A549 (cell line): ENCODE data around the gene PLPP4. TPM values are rescaled to one million over a fixed set of nuclear protein-coding genes. Genes with fewer than 3 reads are reported as not detected.

Experiments
- ATAC-seq, 2 experiments: fragments of 200-7000 bp in 1 of 2; fragments of >200 bp in 1 of 2; cut with Nextera tagmentation in 1 of 2; cut with Tn5 transposase in 1 of 2; 3 replicates each; pipeline versions ENCODE4 v1.8.0 to v1.9.1; 2018 to 2020; ENCODE audit warnings: mild to moderate bottlenecking in 1 of 2, moderate library complexity in 1 of 2
- CTCF ChIA-PET: fragments of 300-600 bp; sonication (Branson Sonifier 250); formaldehyde crosslinking; extraction: SDS; loops from one replicate; lab custom pipeline; 2021; ENCODE audit warnings: antibody characterized with exemption, inconsistent platforms; lab: Yijun Ruan, JAX
- POLR2A ChIA-PET: fragments of 350-600 bp; formaldehyde crosslinking; extraction: SDS; loops from one replicate; lab custom pipeline; 2021; ENCODE audit warnings: antibody characterized with exemption, inconsistent platforms; lab: Yijun Ruan, JAX
- DNase-seq, 2 experiments: peaks; one replicate each; pipeline versions ENCODE4 v3.0.0 to v3.0.0-alpha.2; 2011 to 2016; ENCODE audit warnings: low read depth in 1 of 2, low spot score in 1 of 2
- FAIRE-seq: peaks from 2 replicates; lab custom pipeline; 2011; peaks lifted over from hg19 to GRCh38; lab: Jason Lieb, UNC
- H3K27ac ChIP-seq, 2 experiments: fragments of >200 bp; sonication (Bioruptor Twin); formaldehyde crosslinking; 3 replicates each; pipeline ENCODE4 v1.5.1; 2016 to 2017
- H3K4me1 ChIP-seq: fragments of >200 bp; sonication (Bioruptor Twin); formaldehyde crosslinking; 3 replicates; pipeline ENCODE4 v1.6.1; 2016
- H3K4me2 ChIP-seq: fragments of >200 bp; sonication (Bioruptor Twin); formaldehyde crosslinking; 3 replicates; pipeline ENCODE4 v1.6.1; 2016
- H3K4me3 ChIP-seq: fragments of >200 bp; sonication (Bioruptor Twin); formaldehyde crosslinking; 3 replicates; pipeline ENCODE4 v1.5.1; 2016
- H3K9me3 ChIP-seq: fragments of >200 bp; sonication (Bioruptor Twin); formaldehyde crosslinking; 3 replicates; pipeline ENCODE4 v1.6.1; 2016
- ATOH8 ChIP-seq: fragments of 250-450 bp; sonication (Bioruptor Pico); IDR thresholded peaks from 2 replicates; pipeline ENCODE4 v1.5.0; 2020; ENCODE audit warnings: low read depth, mild to moderate bottlenecking, moderate library complexity
- BHLHE40 ChIP-seq: IDR thresholded peaks from 2 replicates; pipeline ENCODE4 v1.6.1; 2012; ENCODE audit warnings: low read depth, low read length, inconsistent platforms
- CEBPB ChIP-seq, 2 experiments: fragments of >200 bp in 1 of 2; sonication (Bioruptor Twin) in 1 of 2; formaldehyde crosslinking in 1 of 2; IDR thresholded peaks; 2 replicates each; pipeline ENCODE4 v1.6.1; 2012 to 2016
- CHD2 ChIP-seq: fragments of 150-350 bp; IDR thresholded peaks from 2 replicates; pipeline ENCODE4 v1.6.1; 2014; ENCODE audit warnings: low read length; ENCODE audit not compliant: partially characterized antibody
- CHD4 ChIP-seq: fragments of 200-600 bp; sonication (generic); IDR thresholded peaks from 2 replicates; pipeline ENCODE4 v1.6.1; 2016; ENCODE audit warnings: antibody characterized with exemption, mild to moderate bottlenecking, borderline replicate concordance
- ELK1 ChIP-seq: fragments of 150-350 bp; IDR thresholded peaks from 2 replicates; pipeline ENCODE4 v1.6.1; 2014; ENCODE audit warnings: low read depth, mild to moderate bottlenecking, low read length
- FOSL2 ChIP-seq, 2 experiments: fragments of 450-650 bp in 1 of 2; fragments of >200 bp in 1 of 2; sonication (Bioruptor Twin) in 1 of 2; formaldehyde crosslinking; IDR thresholded peaks; 2 replicates each; pipeline versions ENCODE4 v1.5.0 to v1.6.1; 2016 to 2020; ENCODE audit warnings: mild to moderate bottlenecking in 1 of 2, moderate library complexity in 1 of 2
- FOXS1 ChIP-seq: fragments of 250-450 bp; sonication (Bioruptor Pico); IDR thresholded peaks from 2 replicates; pipeline ENCODE4 v1.5.0; 2020; ENCODE audit warnings: mild to moderate bottlenecking, moderate library complexity
- HEYL ChIP-seq: fragments of 250-450 bp; sonication (Bioruptor Pico); IDR thresholded peaks from 2 replicates; pipeline ENCODE4 v1.8.0; 2021; ENCODE audit warnings: mild to moderate bottlenecking, moderate library complexity
- HMGXB4 ChIP-seq: fragments of 250-450 bp; sonication (Bioruptor Pico); IDR thresholded peaks from 2 replicates; pipeline ENCODE4 v1.5.0; 2021; ENCODE audit warnings: mild to moderate bottlenecking, moderate library complexity, borderline replicate concordance
- HOXA7 ChIP-seq: fragments of 250-450 bp; sonication (Bioruptor Pico); IDR thresholded peaks from 2 replicates; pipeline ENCODE4 v1.5.0; 2020; ENCODE audit warnings: mild to moderate bottlenecking, moderate library complexity
- KDM1A ChIP-seq: fragments of 200-600 bp; sonication (generic); IDR thresholded peaks from 2 replicates; pipeline ENCODE4 v1.6.1; 2016; ENCODE audit warnings: low read depth, mild to moderate bottlenecking
- KDM5A ChIP-seq: fragments of 200-600 bp; sonication (generic); IDR thresholded peaks from 2 replicates; pipeline ENCODE4 v1.6.1; 2016; ENCODE audit warnings: antibody characterized with exemption, mild to moderate bottlenecking
- MAFK ChIP-seq: fragments of 450-650 bp; IDR thresholded peaks from 2 replicates; pipeline ENCODE4 v1.6.1; 2014; ENCODE audit not compliant: partially characterized antibody
- MAZ ChIP-seq: fragments of 150-350 bp; IDR thresholded peaks from 2 replicates; pipeline ENCODE4 v1.6.1; 2014; ENCODE audit warnings: antibody characterized with exemption, low read depth, low read length, borderline replicate concordance
- MYC ChIP-seq: IDR thresholded peaks from 2 replicates; pipeline ENCODE4 v1.6.1; 2012; ENCODE audit warnings: mild to moderate bottlenecking, inconsistent platforms, low read length, improper control_type of control experiment, borderline replicate concordance
- NR3C1 ChIP-seq: fragments of >200 bp; sonication (Bioruptor Twin); formaldehyde crosslinking; IDR thresholded peaks from 3 replicates; pipeline ENCODE4 v1.6.1; 2017
- PHF8 ChIP-seq: fragments of 200-600 bp; sonication (generic); IDR thresholded peaks from 2 replicates; pipeline ENCODE4 v1.6.1; 2016; ENCODE audit warnings: low read depth, mild to moderate bottlenecking, antibody characterized with exemption, moderate library complexity, borderline replicate concordance
- POLR2AphosphoS2 ChIP-seq: conservative IDR thresholded peaks from 2 replicates; pipeline ENCODE4 v1.6.1; 2012; ENCODE audit warnings: low read length, improper control_type of control experiment, inconsistent platforms
- REST ChIP-seq: fragments of 200-600 bp; sonication (generic); IDR thresholded peaks from 2 replicates; pipeline ENCODE4 v1.6.1; 2016; ENCODE audit warnings: antibody characterized with exemption, mild to moderate bottlenecking, moderate library complexity
- RFX5 ChIP-seq: fragments of 450-650 bp; IDR thresholded peaks from 2 replicates; pipeline ENCODE4 v1.7.1; 2014; ENCODE audit warnings: antibody characterized with exemption, mild to moderate bottlenecking, moderate library complexity
- RNF2 ChIP-seq: fragments of 200-600 bp; sonication (generic); IDR thresholded peaks from 2 replicates; pipeline ENCODE4 v1.6.1; 2016; ENCODE audit warnings: low read depth, mild to moderate bottlenecking, antibody characterized with exemption, moderate library complexity, borderline replicate concordance
- TFCP2L1 ChIP-seq: fragments of 250-450 bp; sonication (Bioruptor Pico); IDR thresholded peaks from 2 replicates; pipeline ENCODE4 v1.5.0; 2021; ENCODE audit warnings: mild to moderate bottlenecking
- WGBS: methylation state at CpG from one replicate; pipeline ENCODE4 v1.1.6; 2017; ENCODE audit errors: missing lambda C conversion rate; 5-methylcytosine and 5-hydroxymethylcytosine counted together
- polyA plus RNA-seq, 4 experiments: library from polyadenylated mRNA; depleted of rRNA in 3 of 4; stranded (reverse); fragments of >200 nt; fragmentation: RNase III in 1 of 4; extraction: RNeasy Plus Mini Kit Qiagen cat#74134 plus additional on column Dnase treatment in 1 of 4; gene quantifications; 2 replicates in 3 of 4; 3 replicates in 1 of 4; pipeline ENCODE4 v1.2.3, GENCODE V29; 2011 to 2017

PLPP4 gene
- polyA plus RNA-seq, 2 of the 4 experiments (the other 2 are of a cell fraction): not detected

GRCh38 chr10:120475844-120476791 lies 19.1 kb downstream of the PLPP4 start:
- ChIA-PET CTCF (no interaction called here), POLR2A (no interaction called here)
- DNase-seq (no peak), FAIRE-seq (no peak), ATAC-seq (no peak)
- no peaks in the 10 kb centered on the region for H3K9me3 ChIP-seq
- no peaks in the 10 kb centered on the region for H3K4me1 ChIP-seq
- no peak overlapping the region for H3K4me3 ChIP-seq
- no peak overlapping the region for H3K4me2 ChIP-seq
- WGBS: 7% methylated on average over 10 of the region's 10 CpGs
- TF ChIP-seq KDM1A (no peak), TFCP2L1 (CRISPR knock-in tag) (no peak), MYC (no peak), HEYL (no peak), MAFK (peak; percentile 44)
- H3K27ac ChIP-seq: no peak overlapping the region

GRCh38 chr10:120477021-120477742 lies 20.2 kb downstream of the PLPP4 start:
- ATAC-seq (no peak), FAIRE-seq (no peak), DNase-seq (no peak)
- CTCF ChIA-PET: no interaction called here
- WGBS: 2% methylated on average over 8 of the region's 8 CpGs
- no peak overlapping the region for H3K27ac ChIP-seq
- no peaks in the 10 kb centered on the region for H3K9me3 ChIP-seq
- H3K4me2 ChIP-seq: no peak overlapping the region
- H3K4me1 ChIP-seq: no peaks in the 10 kb centered on the region
- no peak for TF ChIP-seq RFX5
- no peak for TF ChIP-seq HMGXB4 (CRISPR knock-in tag)
- TF ChIP-seq HOXA7 (CRISPR knock-in tag): no peak
- POLR2A ChIA-PET: no interaction called here
- no peak overlapping the region for H3K4me3 ChIP-seq

- ChIA-PET POLR2A (no interaction called here), CTCF (no interaction called here)
- Histone ChIP-seq H3K27ac (no peak overlapping the region), H3K9me3 (no peaks in the 10 kb centered on the region), H3K4me3 (no peak overlapping the region), H3K4me1 (no peaks in the 10 kb centered on the region), H3K4me2 (no peak overlapping the region)
- WGBS: 5% methylated on average over 3 of the region's 3 CpGs
- DNase-seq (no peak), FAIRE-seq (no peak), ATAC-seq (no peak)
- TF ChIP-seq CHD2 (no peak), POLR2AphosphoS2 (no peak), BHLHE40 (no peak), MYC (no peak), MAZ (no peak), CHD4 (no peak), FOXS1 (no peak), NR3C1 (no peak), ELK1 (no peak), REST (no peak), RNF2 (no peak), KDM5A (no peak), CEBPB (IDR thresholded peaks at IDR 0.05) (no peak), ATOH8 (no peak), FOSL2 (IDR thresholded peaks at IDR 0.05) (no peak), FOSL2 (CRISPR knock-in tag; IDR thresholded peaks at IDR 0.05) (no peak), PHF8 (no peak)
These were observed 20.7 kb downstream of the PLPP4 start for GRCh38 chr10:120477743-120478141.
